ENCODE data around the gene CAPZA1. TPM values are rescaled to one million over a fixed set of nuclear protein-coding genes. Genes with fewer than 3 reads are reported as not detected.
A peak's percentile ranks its signal among the peaks of the same experiment; 100 is the strongest.

Gene CAPZA1
- total RNA-seq, 4 donors from 2014 or later, result 65.7 to 93.7 (median 84.1) TPM

DNA sequence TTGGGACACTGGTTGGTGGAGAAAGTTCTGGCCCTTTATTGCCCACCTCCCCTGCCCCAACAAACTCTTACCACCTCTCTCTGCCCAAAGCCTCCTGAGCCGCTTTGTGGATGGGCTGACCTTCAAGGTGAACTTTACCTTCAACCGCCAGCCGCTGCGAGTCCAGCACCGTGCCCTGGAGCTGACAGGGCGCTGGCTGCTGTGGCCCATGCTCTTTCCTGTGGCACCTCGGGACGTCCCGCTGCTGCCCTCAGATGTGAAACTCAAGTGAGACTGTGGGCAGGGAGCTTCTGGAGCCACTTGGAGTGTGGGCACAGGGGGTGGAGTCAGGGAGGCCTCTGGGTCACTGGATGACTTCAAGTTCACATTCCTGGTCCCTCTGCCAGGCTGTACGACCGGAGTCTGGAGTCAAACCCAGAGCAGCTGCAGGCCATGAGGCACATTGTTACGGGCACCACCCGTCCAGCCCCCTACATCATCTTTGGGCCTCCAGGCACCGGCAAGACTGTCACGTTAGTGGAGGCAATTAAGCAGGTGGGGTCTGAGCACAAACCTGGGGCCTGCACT, 74.8 kb downstream of the CAPZA1 start:
- TF ChIP-seq, protein P1, sequence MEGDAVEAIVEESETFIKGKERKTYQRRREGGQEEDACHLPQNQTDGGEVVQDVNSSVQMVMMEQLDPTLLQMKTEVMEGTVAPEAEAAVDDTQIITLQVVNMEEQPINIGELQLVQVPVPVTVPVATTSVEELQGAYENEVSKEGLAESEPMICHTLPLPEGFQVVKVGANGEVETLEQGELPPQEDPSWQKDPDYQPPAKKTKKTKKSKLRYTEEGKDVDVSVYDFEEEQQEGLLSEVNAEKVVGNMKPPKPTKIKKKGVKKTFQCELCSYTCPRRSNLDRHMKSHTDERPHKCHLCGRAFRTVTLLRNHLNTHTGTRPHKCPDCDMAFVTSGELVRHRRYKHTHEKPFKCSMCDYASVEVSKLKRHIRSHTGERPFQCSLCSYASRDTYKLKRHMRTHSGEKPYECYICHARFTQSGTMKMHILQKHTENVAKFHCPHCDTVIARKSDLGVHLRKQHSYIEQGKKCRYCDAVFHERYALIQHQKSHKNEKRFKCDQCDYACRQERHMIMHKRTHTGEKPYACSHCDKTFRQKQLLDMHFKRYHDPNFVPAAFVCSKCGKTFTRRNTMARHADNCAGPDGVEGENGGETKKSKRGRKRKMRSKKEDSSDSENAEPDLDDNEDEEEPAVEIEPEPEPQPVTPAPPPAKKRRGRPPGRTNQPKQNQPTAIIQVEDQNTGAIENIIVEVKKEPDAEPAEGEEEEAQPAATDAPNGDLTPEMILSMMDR (IDR thresholded peaks at IDR 0.05), result no peak
- TF ChIP-seq POLR2A (IDR thresholded peaks at IDR 0.05), result no peak
- no peak for TF ChIP-seq POLR2AphosphoS5 (IDR thresholded peaks at IDR 0.05)
- no peak for TF ChIP-seq EP300 (IDR thresholded peaks at IDR 0.05)
- WGBS, 2 donors (ENCODE audit: low coverage in 1 of 2), result 80 to 83% methylated on average over 1 to 4 of the region's 15 CpGs
- no peaks in the 10 kb centered on the region for H3K27me3 ChIP-seq
- H3K36me3 ChIP-seq, result peaks cover 0 to 99% of the 10 kb centered on the region in 2 donors
- H3K27ac ChIP-seq, result no peak overlapping the region
- no peak for ATAC-seq
- H3K9me3 ChIP-seq, result no peaks in the 10 kb centered on the region
- peaks cover 0 to 23% (median 7%) of the 10 kb centered on the region in 3 donors for H3K4me1 ChIP-seq
- H3K4me3 ChIP-seq, result no peak overlapping the region

DNA sequence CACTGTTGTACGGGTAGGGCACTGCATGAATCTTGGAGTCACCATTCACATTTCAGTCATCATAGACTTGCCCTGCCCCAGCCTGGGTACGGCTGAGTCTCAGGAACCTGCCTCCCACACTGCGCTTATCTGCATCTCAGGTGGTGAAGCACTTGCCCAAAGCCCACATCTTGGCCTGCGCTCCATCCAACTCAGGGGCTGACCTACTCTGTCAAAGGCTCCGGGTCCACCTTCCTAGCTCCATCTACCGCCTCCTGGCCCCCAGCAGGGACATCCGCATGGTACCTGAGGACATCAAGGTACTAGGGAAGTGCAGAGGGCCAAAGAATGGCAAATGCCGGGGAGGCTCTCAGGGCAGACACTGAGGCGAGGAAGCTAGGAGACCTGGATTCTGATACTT, 75.6 kb downstream of the CAPZA1 start:
- Histone ChIP-seq H3K27me3 (no peaks in the 10 kb centered on the region), H3K36me3 (peaks cover 0 to 93% of the 10 kb centered on the region in 2 donors), H3K4me1 (peaks cover 0 to 31% (median 15%) of the 10 kb centered on the region in 3 donors), H3K9me3 (no peaks in the 10 kb centered on the region), H3K4me3 (no peak overlapping the region), H3K27ac (no peak overlapping the region)
- 88 to 100% methylated on average over 1 to 2 of the region's 9 CpGs for WGBS, 2 donors (ENCODE audit: low coverage in 1 of 2)
- no peak for ATAC-seq
- TF ChIP-seq POLR2A (IDR thresholded peaks at IDR 0.05) (no peak), EP300 (IDR thresholded peaks at IDR 0.05) (no peak), POLR2AphosphoS5 (IDR thresholded peaks at IDR 0.05) (no peak)
- TF ChIP-seq, protein P1 (IDR thresholded peaks at IDR 0.05), result no peak

DNA sequence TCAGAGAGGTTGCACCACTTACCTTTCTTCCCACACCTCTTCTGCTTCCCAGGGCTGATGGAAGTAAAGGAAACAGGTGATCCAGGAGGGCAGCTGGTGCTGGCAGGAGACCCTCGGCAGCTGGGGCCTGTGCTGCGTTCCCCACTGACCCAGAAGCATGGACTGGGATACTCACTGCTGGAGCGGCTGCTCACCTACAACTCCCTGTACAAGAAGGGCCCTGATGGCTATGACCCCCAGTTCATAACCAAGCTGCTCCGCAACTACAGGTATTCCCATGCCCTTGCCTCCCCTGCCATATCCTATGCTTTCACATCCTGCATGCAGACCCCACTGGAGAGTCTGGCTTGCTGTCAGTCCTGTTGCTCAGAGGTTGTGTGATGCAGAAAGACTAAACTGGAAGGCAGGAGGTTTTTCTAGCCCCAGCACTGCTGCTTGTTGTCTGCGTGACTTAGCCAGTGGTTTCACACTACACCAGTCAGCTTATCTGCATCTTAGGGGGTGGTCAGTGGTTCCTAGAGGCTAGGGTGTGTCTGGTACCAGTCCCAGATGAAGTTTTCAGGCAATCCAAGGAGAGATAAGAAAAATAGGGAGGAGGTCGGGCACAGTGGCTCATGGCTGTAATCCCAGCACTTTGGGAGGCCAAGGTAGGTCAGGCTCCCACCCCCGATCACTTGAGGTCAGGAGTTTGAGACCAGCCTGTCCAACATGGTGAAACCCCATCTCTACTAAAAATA, 77.1 kb downstream of the CAPZA1 start:
- Histone ChIP-seq H3K27me3 (no peaks in the 10 kb centered on the region), H3K4me1 (peaks cover 5 to 46% (median 30%) of the 10 kb centered on the region in 3 donors), H3K36me3 (peaks cover 0 to 85% of the 10 kb centered on the region in 2 donors), H3K27ac (peak overlapping the region in 1 of 4 donors; percentile 100), H3K9me3 (no peaks in the 10 kb centered on the region), H3K4me3 (no peak overlapping the region)
- ATAC-seq, result no peak
- 89% methylated on average over 3 of the region's 7 CpGs; no CpG with 5 or more reads in 1 of the 2 donors for WGBS, 2 donors (ENCODE audit: low coverage in 1 of 2)
- TF ChIP-seq EP300 (IDR thresholded peaks at IDR 0.05), result no peak
- TF ChIP-seq, protein P1 (IDR thresholded peaks at IDR 0.05), result no peak
- no peak for TF ChIP-seq POLR2A (IDR thresholded peaks at IDR 0.05)
- TF ChIP-seq POLR2AphosphoS5 (IDR thresholded peaks at IDR 0.05), result no peak

DNA sequence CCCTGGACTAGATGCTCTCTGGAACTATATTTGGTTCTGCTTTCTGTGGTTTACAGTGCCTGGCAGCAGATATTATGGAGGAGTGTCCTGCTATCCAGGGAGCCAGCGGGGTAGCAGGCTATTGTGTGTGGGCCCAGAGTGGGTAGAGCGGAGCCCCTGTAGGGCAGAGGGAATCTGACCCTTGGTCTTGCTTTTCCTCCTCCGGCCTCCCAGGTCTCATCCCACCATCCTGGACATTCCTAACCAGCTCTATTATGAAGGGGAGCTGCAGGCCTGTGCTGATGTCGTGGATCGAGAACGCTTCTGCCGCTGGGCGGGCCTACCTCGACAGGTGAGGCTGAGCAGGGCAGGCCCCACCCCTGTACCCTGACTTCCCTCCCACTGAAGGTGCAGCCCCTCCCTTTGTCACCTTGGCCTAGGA, 78.2 kb downstream of the CAPZA1 start:
- Histone ChIP-seq H3K9me3 (no peaks in the 10 kb centered on the region), H3K27me3 (no peaks in the 10 kb centered on the region), H3K36me3 (peaks cover 0 to 83% of the 10 kb centered on the region in 2 donors), H3K27ac (peak overlapping the region in 3 of 4 donors; percentile 93 to 100 (median 96)), H3K4me1 (peaks cover 5 to 56% (median 40%) of the 10 kb centered on the region in 3 donors), H3K4me3 (no peak overlapping the region)
- ATAC-seq, result no peak
- WGBS, 2 donors (ENCODE audit: low coverage in 1 of 2), result 95 to 100% methylated on average over 3 of the region's 9 CpGs
- no peak for TF ChIP-seq POLR2A (IDR thresholded peaks at IDR 0.05)

DNA sequence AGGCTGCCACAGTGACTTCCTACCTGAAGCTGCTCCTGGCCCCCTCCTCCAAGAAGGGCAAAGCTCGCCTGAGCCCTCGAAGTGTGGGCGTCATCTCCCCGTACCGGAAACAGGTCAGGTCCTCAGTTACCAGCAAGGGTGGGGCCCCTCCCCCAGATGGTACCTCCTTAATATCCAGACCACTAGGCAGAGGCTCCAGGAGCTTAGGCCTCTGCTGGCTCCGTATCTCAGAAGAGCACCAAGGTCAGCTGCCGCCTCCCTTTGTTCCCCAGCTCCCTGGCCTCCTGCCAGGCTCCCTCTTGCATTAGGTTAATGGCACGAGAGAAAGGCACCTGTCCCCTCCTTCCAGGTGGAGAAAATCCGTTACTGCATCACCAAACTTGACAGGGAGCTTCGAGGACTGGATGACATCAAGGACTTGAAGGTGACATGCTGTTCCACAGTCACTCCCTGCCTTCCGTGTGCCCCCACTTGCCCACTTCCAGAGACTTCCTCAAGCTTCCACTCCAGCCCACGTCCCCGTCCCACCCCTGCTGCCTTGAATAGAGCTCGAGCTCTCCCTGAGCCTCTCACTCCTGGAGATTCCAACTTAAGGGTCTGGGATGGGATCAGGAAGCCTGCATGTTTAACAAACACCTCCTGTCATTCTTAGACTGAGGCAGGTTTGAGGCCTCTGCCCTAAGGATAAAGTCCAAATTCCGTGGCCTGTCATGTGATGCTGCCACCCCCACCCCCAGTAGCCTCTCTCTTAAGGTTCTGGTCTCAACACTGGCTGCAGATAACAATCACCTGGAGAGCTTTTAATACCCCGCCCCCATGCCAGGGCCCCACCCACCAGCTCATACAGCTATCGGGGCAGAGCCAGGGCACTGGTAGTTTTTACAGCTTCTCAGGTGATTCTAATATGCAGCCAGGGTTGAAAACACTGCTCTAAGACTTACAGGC, 79.0 kb downstream of the CAPZA1 start:
- WGBS, 2 donors (ENCODE audit: low coverage in 1 of 2), result 65% methylated on average over 8 of the region's 17 CpGs; no CpG with 5 or more reads in 1 of the 2 donors
- peaks cover 0 to 83% of the 10 kb centered on the region in 2 donors for H3K36me3 ChIP-seq
- H3K4me3 ChIP-seq, result no peak overlapping the region
- H3K27ac ChIP-seq, result peak overlapping the region in 3 of 4 donors; percentile 93 to 100 (median 96)
- no peaks in the 10 kb centered on the region for H3K9me3 ChIP-seq
- H3K27me3 ChIP-seq, result no peaks in the 10 kb centered on the region
- H3K4me1 ChIP-seq, result peaks cover 5 to 65% (median 48%) of the 10 kb centered on the region in 3 donors
- no peak for ATAC-seq
- TF ChIP-seq, protein P1 (IDR thresholded peaks at IDR 0.05), result no peak
- TF ChIP-seq POLR2A (IDR thresholded peaks at IDR 0.05) (no peak), EP300 (IDR thresholded peaks at IDR 0.05) (no peak)

All from gastroesophageal sphincter (tissue), 4 donors.